ENCODE results near the gene PPT2.
A peak's percentile ranks its signal among the peaks of the same experiment; 100 is the strongest.

Gene PPT2

GRCh38 chr6:32171234-32171633 is 17.3 kb downstream of the PPT2 start:
- no peak overlapping the region for H3K4me3 ChIP-seq (ENCODE audit: low read depth, low read length)
- no peak for TF ChIP-seq CTCF (IDR thresholded peaks at IDR 0.05; ENCODE audit: low read depth, low read length)

- H3K4me3 ChIP-seq (ENCODE audit: low read depth, low read length): no peak overlapping the region
- no peak for TF ChIP-seq CTCF (IDR thresholded peaks at IDR 0.05; ENCODE audit: low read depth, low read length)
Observed at GRCh38 chr6:32173051-32173727, 19.2 kb downstream of the PPT2 start.

DNA sequence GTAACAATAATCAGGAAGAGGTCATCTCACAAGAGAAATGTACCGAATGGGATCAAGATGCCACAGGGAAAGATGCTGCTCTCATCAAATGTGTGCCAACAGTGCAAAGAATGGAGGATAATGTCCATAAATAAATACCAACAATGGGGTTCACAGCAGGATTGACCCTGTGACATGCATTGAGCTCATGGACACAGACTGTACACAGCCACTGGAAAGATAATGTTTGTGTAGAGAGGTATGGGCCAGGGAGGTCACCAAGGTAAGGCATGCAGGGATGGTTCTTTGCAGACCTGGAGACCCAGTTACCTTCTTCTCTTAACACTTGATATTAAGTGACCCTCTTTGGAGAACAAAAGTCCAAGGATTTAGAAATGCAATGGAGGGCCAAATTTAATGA is 20.5 kb downstream of the PPT2 start:
- TF ChIP-seq CTCF (IDR thresholded peaks at IDR 0.05; ENCODE audit: low read depth, low read length): no peak
- H3K4me3 ChIP-seq (ENCODE audit: low read depth, low read length): peak overlapping the region; percentile 98

- peak overlapping the region; percentile 98 for H3K4me3 ChIP-seq (ENCODE audit: low read depth, low read length)
Observed at GRCh38 chr6:32175322-32175710, 21.4 kb downstream of the PPT2 start.

GRCh38 chr6:32175711-32176475 is 22.0 kb downstream of the PPT2 start, which contains the start of gene AGPAT1:
TSS of gene AGPAT1 (minus strand) at chr6:32176084. CDS start at chr6:32171496, 4,588 bp downstream.
- no peak for TF ChIP-seq CTCF (IDR thresholded peaks at IDR 0.05; ENCODE audit: low read depth, low read length)
- H3K4me3 ChIP-seq (ENCODE audit: low read depth, low read length): peak within 1 kb of the TSS; percentile 98

More at GRCh38 chr6:32175322-32175710, 21.4 kb downstream of the PPT2 start:
- TF ChIP-seq CTCF (IDR thresholded peaks at IDR 0.05; ENCODE audit: low read depth, low read length): no peak

GRCh38 chr6:32176476-32177182 is 22.7 kb downstream of the PPT2 start:
- TF ChIP-seq CTCF (IDR thresholded peaks at IDR 0.05; ENCODE audit: low read depth, low read length): no peak

More at GRCh38 chr6:32176476-32177182, 22.7 kb downstream of the PPT2 start:
- peak overlapping the region; percentile 98 for H3K4me3 ChIP-seq (ENCODE audit: low read depth, low read length)

Measured in WI38 (cell line).